Uterus (tissue), 4 donors: ENCODE data around the gene KRTAP5-8. TPM values are rescaled to one million over a fixed set of nuclear protein-coding genes. Genes with fewer than 3 reads are reported as not detected.

Experiments used
- DNase-seq, 2 donors: peaks; one replicate each; pipeline ENCODE4 v3.0.0-alpha.2; 2019 to 2020
- H3K27ac ChIP-seq, 2 donors: fragments of 200-600 bp; sonication (generic); 1 replicate in 1 of 2; 2 replicates in 1 of 2; pipeline ENCODE4 v1.5.1; 2016 to 2018
- H3K27me3 ChIP-seq, 2 donors: fragments of 200-600 bp; sonication (generic); one replicate each; pipeline ENCODE4 v1.5.1; 2018 to 2019; ENCODE audit warnings: control low read depth in 1 of 2
- H3K36me3 ChIP-seq, 2 donors: fragments of 200-600 bp; sonication (generic); one replicate each; pipeline ENCODE4 v1.5.1; 2019; ENCODE audit warnings: control low read depth in 1 of 2
- H3K4me1 ChIP-seq, 2 donors: fragments of 200-600 bp; sonication (generic); one replicate each; pipeline ENCODE4 v1.5.1; 2018 to 2019; ENCODE audit warnings: control low read depth in 1 of 2
- H3K4me3 ChIP-seq, 2 donors: fragments of 200-600 bp; sonication (generic); 1 replicate in 1 of 2; 2 replicates in 1 of 2; pipeline ENCODE4 v1.5.1; 2018 to 2019; ENCODE audit warnings: mild to moderate bottlenecking in 1 of 2
- H3K9me3 ChIP-seq, 2 donors: fragments of 200-600 bp; sonication (generic); one replicate each; pipeline ENCODE4 v1.5.1; 2019; ENCODE audit warnings: control low read depth in 1 of 2
- POLR2A ChIP-seq, 2 donors: fragments of 450-650 bp; IDR thresholded peaks; one replicate each; pipeline ENCODE4 v1.6.1; 2016; ENCODE audit warnings: antibody characterized with exemption in 2 of 2, mild to moderate bottlenecking in 1 of 2, moderate library complexity in 1 of 2
- intact Hi-C: fragments of 100-400 bp; cut with DNase I; formaldehyde crosslinking; loops from one replicate; pipeline ENCODE4 v1.15.1; 2023; ENCODE audit warnings: low total_unique reads
- total RNA-seq, 4 donors: library from RNA; depleted of rRNA in 3 of 4; stranded (reverse); fragments of >200 nt in 3 of 4; gene quantifications; one replicate each; pipeline versions ENCODE4 v1.1.0 to v1.2.4, GENCODE V29; 2014 to 2023
- TF ChIP-seq, protein P1 (sequence below), 4 experiments: fragments of 200-600 bp in 2 of 4; fragments of 450-650 bp in 2 of 4; sonication (generic) in 2 of 4; IDR thresholded peaks; one replicate each; pipeline ENCODE4 v1.5.1; 2016 to 2019; ENCODE audit warnings: antibody characterized with exemption in 4 of 4, mild to moderate bottlenecking in 2 of 4, moderate library complexity in 1 of 4
- donor health status: DM: yes; HTN: yes; CAD: no.

The KRTAP5-8 gene
- total RNA-seq, 4 donors from 2014 or later: 0.64 TPM; not detected in 3

DNA sequence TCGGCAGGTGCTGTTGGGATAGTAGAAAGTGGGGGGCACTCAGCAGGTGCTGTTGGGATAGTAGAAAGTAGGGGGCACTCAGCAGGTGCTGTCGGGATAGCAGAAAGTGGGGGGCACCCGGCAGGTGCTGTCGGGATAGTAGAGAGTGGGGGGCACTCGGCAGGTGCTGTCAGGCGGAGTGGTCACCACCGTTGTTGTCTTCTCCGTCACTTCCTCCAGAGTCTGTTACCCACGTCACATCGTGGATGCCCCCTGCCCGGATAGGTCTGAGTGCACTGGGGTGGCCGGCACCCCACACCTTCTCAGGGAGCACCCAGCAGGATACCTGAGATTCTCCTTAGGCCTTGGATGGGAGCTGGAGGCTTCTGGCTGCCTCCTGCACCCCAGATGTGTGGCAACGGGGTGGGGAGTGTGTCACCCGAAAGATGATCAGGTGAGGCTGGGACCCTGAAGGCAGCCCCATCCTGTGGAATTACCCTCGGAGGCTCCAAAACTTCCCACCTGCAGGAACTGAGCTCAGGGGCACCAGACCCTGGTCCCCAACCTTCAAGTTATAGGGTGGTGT is 34.9 kb upstream of the KRTAP5-8 start:
- TF ChIP-seq POLR2A (IDR thresholded peaks at IDR 0.05): no peak
- TF ChIP-seq, protein P1, sequence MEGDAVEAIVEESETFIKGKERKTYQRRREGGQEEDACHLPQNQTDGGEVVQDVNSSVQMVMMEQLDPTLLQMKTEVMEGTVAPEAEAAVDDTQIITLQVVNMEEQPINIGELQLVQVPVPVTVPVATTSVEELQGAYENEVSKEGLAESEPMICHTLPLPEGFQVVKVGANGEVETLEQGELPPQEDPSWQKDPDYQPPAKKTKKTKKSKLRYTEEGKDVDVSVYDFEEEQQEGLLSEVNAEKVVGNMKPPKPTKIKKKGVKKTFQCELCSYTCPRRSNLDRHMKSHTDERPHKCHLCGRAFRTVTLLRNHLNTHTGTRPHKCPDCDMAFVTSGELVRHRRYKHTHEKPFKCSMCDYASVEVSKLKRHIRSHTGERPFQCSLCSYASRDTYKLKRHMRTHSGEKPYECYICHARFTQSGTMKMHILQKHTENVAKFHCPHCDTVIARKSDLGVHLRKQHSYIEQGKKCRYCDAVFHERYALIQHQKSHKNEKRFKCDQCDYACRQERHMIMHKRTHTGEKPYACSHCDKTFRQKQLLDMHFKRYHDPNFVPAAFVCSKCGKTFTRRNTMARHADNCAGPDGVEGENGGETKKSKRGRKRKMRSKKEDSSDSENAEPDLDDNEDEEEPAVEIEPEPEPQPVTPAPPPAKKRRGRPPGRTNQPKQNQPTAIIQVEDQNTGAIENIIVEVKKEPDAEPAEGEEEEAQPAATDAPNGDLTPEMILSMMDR (IDR thresholded peaks at IDR 0.05): no peak
- Histone ChIP-seq H3K27ac (no peak overlapping the region), H3K27me3 (no peaks in the 10 kb centered on the region), H3K9me3 (peaks cover 0 to 4% of the 10 kb centered on the region in 2 donors), H3K4me3 (no peak overlapping the region), H3K4me1 (no peaks in the 10 kb centered on the region), H3K36me3 (no peaks in the 10 kb centered on the region)
- intact Hi-C loops: no loop called here
- no peak for DNase-seq

DNA sequence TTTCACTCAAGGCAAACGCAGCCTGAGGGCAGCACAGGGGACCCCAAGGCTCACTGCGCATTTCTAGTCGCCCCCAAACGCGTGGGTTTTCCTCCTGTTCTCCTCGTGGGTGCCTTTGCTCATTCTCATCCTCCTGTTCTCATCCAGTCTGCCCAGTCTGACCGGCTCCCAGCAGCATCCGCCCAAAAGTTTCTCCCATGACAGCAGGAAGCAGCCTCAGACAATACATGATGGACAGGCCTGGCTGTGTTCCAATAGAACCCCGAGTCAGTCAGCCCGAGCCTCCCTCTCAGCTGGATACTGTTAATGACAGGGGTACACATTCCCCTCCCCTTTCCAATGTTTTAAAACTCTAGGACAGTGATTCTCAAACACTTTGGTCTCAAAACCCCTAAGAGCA is 33.3 kb upstream of the KRTAP5-8 start:
- H3K36me3 ChIP-seq: no peaks in the 10 kb centered on the region
- no peak for DNase-seq
- H3K4me1 ChIP-seq: no peaks in the 10 kb centered on the region
- H3K9me3 ChIP-seq: peaks cover 0 to 6% of the 10 kb centered on the region in 2 donors
- no peak overlapping the region for H3K27ac ChIP-seq
- TF ChIP-seq, protein P1 (IDR thresholded peaks at IDR 0.05): no peak
- TF ChIP-seq POLR2A (IDR thresholded peaks at IDR 0.05): no peak
- intact Hi-C loops: no loop called here
- no peaks in the 10 kb centered on the region for H3K27me3 ChIP-seq
- H3K4me3 ChIP-seq: no peak overlapping the region

DNA sequence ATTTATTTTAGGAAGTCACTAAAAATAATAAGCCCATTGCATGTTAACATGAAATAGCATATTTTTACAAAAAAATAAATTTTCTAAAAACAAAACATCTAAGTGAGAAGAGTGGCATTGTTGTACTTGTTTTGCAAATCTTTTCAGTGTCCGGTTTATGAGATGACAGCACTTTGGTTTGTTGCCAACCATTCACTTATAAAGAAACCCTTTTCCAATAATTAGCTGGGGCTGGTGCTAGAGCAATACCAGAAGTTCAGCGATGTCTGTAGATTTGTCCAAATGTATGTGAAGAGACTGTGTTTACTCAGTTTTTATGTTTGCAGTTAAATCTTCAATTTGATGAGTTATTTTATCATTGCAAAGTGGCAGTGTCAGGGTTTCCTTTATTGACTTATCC is 32.8 kb upstream of the KRTAP5-8 start:
- Histone ChIP-seq H3K36me3 (no peaks in the 10 kb centered on the region), H3K9me3 (peaks cover 0 to 11% of the 10 kb centered on the region in 2 donors), H3K4me3 (no peak overlapping the region), H3K27me3 (no peaks in the 10 kb centered on the region), H3K4me1 (no peaks in the 10 kb centered on the region), H3K27ac (no peak overlapping the region)
- DNase-seq: no peak
- TF ChIP-seq, protein P1 (IDR thresholded peaks at IDR 0.05): no peak
- TF ChIP-seq POLR2A (IDR thresholded peaks at IDR 0.05): no peak
- intact Hi-C loops: no loop called here

DNA sequence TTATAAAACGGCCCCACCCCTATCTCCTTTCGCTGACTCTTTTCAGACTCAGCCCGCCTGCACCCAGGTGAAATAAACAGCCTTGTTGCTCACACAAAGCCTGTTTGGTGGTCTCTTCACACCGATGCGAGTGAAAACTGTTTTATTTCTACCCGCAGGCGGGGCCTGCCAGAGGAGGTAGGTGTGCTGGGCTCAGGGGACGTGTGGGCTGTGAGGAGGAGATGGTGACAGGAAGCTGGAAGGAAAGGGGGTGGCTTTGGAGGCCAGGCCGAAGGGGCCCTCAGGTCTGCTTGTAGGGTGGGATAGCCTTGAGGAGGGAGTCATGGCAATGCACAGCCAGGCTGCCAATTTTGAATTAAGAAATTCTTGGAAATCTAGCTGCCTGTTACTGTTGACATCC is 32.0 kb upstream of the KRTAP5-8 start:
- no peaks in the 10 kb centered on the region for H3K36me3 ChIP-seq
- DNase-seq: no peak

DNA sequence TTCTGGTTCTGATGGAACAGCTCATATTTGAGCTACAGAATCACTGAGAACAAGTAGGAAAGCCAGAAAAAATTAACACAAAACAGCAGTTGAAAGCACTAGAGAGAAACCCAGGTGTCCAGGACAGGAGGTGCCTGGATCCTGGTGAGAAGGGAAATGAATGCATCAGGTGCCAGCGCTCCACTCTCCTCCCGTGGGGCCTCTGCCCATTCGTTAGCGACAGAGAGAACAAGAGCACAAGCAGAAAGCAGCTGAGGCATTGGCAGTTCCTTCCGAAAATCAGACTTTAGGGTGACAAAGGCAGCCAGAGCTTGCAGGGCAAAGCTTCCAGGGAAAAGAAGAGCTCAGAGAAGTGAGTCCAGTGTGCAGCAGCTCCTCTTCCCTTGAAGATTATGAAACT is 30.7 kb upstream of the KRTAP5-8 start:
- no peaks in the 10 kb centered on the region for H3K4me1 ChIP-seq
- H3K27ac ChIP-seq: no peak overlapping the region
- H3K4me3 ChIP-seq: no peak overlapping the region
- no peak for DNase-seq
- H3K27me3 ChIP-seq: no peaks in the 10 kb centered on the region
- no peak for TF ChIP-seq POLR2A (IDR thresholded peaks at IDR 0.05)
- TF ChIP-seq, protein P1 (IDR thresholded peaks at IDR 0.05): no peak
- intact Hi-C loops: no loop called here
- peaks cover 0 to 12% of the 10 kb centered on the region in 2 donors for H3K9me3 ChIP-seq
- no peaks in the 10 kb centered on the region for H3K36me3 ChIP-seq

More for the DNA sequence above, 32.0 kb upstream of the KRTAP5-8 start:
- intact Hi-C loops: no loop called here
- Histone ChIP-seq H3K9me3 (peaks cover 0 to 12% of the 10 kb centered on the region in 2 donors), H3K27me3 (no peaks in the 10 kb centered on the region), H3K4me1 (no peaks in the 10 kb centered on the region), H3K27ac (no peak overlapping the region), H3K4me3 (no peak overlapping the region)
- TF ChIP-seq, protein P1 (IDR thresholded peaks at IDR 0.05): no peak
- TF ChIP-seq POLR2A (IDR thresholded peaks at IDR 0.05): no peak
